OCI-LY3 (cell line): Measurements from ENCODE around the gene ZC3H14.

Experiments
- EZH2phosphoT487 ChIP-seq: fragments of 200-600 bp; shearing (Covaris generic); IDR thresholded peaks from 2 replicates; pipeline ENCODE4 v1.6.1; 2018; ENCODE audit warnings: antibody characterized with exemption, mixed run types, low read depth
- TF ChIP-seq, protein P1 (sequence below): fragments of 200-600, 300-600 bp; sonication (generic); IDR thresholded peaks from 2 replicates; pipeline ENCODE4 v1.5.1; 2014; ENCODE audit warnings: antibody characterized with exemption, low read length, low read depth

DNA sequence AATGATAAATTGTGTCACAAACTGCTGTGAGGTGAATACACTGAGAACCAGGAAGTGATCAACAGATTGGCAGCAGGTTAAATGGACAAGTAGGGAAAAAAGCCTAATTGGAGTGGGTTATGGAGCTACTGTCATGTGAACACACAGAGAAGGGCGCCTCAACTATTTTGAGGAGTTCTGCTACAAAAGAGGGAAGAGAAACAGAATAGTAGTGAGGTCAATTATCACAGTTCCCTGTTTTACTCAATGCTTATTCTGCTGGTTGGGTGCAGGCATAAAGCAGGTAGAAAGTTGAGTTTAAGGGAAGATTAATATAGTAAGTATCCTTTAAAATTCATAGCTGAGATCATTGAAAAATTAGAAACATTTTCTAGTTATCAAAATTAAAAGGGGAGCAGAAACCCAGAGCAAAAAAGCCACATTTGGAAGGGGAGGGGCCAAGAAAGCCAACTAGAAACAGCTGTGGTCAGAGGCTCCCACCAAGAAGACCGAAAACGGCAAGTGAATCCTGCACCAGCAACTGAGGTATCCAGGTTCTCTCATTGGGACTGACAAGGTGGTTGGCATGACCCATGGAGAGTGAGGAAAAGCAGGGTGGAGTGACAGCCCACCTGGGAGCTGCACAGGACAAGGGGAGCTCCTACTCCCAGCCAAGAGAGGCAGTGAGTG lies 105.7 kb downstream of the ZC3H14 start:
- TF ChIP-seq, protein P1, sequence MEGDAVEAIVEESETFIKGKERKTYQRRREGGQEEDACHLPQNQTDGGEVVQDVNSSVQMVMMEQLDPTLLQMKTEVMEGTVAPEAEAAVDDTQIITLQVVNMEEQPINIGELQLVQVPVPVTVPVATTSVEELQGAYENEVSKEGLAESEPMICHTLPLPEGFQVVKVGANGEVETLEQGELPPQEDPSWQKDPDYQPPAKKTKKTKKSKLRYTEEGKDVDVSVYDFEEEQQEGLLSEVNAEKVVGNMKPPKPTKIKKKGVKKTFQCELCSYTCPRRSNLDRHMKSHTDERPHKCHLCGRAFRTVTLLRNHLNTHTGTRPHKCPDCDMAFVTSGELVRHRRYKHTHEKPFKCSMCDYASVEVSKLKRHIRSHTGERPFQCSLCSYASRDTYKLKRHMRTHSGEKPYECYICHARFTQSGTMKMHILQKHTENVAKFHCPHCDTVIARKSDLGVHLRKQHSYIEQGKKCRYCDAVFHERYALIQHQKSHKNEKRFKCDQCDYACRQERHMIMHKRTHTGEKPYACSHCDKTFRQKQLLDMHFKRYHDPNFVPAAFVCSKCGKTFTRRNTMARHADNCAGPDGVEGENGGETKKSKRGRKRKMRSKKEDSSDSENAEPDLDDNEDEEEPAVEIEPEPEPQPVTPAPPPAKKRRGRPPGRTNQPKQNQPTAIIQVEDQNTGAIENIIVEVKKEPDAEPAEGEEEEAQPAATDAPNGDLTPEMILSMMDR, result no peak
- no peak for TF ChIP-seq EZH2phosphoT487
